Suprapubic skin (tissue), 4 donors: ENCODE results near the gene MAGEB2.

Experiments
- CTCF ChIP-seq, 2 donors: fragments of 200-600 bp in 1 of 2; fragments of 450-650 bp in 1 of 2; sonication (generic) in 1 of 2; IDR thresholded peaks; one replicate each; pipeline ENCODE4 v1.5.1; 2016 to 2019; ENCODE audit warnings: antibody characterized with exemption in 2 of 2, mild to moderate bottlenecking in 1 of 2, moderate library complexity in 1 of 2
- EP300 ChIP-seq: sonication (generic); formaldehyde crosslinking; IDR thresholded peaks from one replicate; pipeline ENCODE4 v1.6.1; 2017; ENCODE audit warnings: antibody characterized with exemption
- POLR2A ChIP-seq, 2 donors: fragments of 450-650 bp; IDR thresholded peaks; one replicate each; pipeline ENCODE4 v1.6.1; 2017; ENCODE audit warnings: antibody characterized with exemption in 2 of 2, mild to moderate bottlenecking in 2 of 2, moderate library complexity in 2 of 2
- POLR2AphosphoS5 ChIP-seq, 3 donors: sonication (generic); formaldehyde crosslinking; IDR thresholded peaks; one replicate each; pipeline ENCODE4 v1.6.1; 2017; ENCODE audit warnings: antibody characterized with exemption in 3 of 3

- no peak for TF ChIP-seq CTCF (IDR thresholded peaks at IDR 0.05)
- no peak for TF ChIP-seq POLR2A (IDR thresholded peaks at IDR 0.05)
- no peak for TF ChIP-seq POLR2AphosphoS5 (IDR thresholded peaks at IDR 0.05)
- no peak for TF ChIP-seq EP300
These were observed 26.5 kb downstream of the MAGEB2 start, which contains the start of gene MAGEB4 for GRCh38 chrX:30241724-30242415.
